ENCODE results near the gene PKMYT1. TPM values are rescaled to one million over a fixed set of nuclear protein-coding genes. Genes with fewer than 3 reads are reported as not detected.
A peak's percentile ranks its signal among the peaks of the same experiment; 100 is the strongest.

PKMYT1 gene
- total and polyA plus RNA-seq, 9 of the 15 experiments (the other 6 are each of a cell fraction or from before 2014, with no cell fraction given): 8.7 to 201 (median 37.8) TPM

DNA sequence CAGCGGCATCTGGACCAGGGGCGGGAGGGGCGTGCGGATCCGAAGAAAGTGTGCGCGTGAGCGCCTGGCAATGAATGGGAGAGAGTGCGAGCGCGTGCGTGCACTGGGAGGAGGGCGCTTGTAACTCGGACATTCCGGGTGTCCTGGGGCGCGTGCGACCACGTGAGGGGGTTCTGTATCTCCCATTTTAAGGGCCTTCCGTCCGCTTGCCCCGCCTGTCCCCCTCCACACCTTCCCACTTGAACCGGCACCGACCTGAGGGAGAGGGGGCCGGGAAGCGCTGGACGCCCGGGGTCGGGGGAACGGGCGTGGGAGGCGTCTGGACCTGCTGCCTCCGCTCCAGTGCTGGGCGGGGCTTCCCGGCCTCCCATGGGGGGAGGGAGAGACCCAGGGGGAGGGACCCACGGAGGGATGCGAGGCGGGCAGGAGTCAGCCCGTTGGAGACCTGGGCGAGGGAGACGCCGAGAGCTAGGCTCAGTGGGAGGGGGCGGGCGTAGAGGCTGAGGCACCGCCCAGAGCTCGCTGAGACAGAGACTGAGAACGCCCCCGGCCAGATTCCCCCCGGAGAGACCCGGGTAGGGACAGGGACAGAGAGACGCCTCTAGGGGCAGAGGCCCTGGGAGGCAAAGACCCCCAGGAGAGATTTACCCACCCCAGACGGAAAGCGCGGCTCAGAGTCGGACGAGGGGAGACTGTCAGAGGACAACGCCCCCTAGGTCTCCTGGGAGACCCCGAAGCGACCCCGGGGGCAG is 16.3 kb downstream of the PKMYT1 start, which contains the start of gene KREMEN2 (continued):
- TF ChIP-seq YY1 (IDR thresholded peaks at IDR 0.05; ENCODE audit: borderline replicate concordance in 1 of 3, control insufficient read depth in 1 of 3, extremely low read depth in 1 of 3, insufficient read depth in 3 of 3, insufficient read length in 1 of 3, insufficient replicate concordance in 2 of 3, low read depth in 1 of 3, low read length in 2 of 3): peak in 1 of 3 experiments; percentile 29
- TF ChIP-seq CXXC5 (CRISPR knock-in tag; IDR thresholded peaks at IDR 0.05): peak; percentile 68
- no peak for TF ChIP-seq PHB (CRISPR knock-in tag; IDR thresholded peaks at IDR 0.05)
- TF ChIP-seq HDAC8 (tag; IDR thresholded peaks at IDR 0.05): no peak
- peak; percentile 71 for TF ChIP-seq SP1 (CRISPR knock-in tag; IDR thresholded peaks at IDR 0.05)
- no peak for TF ChIP-seq HOMEZ (CRISPR knock-in tag; IDR thresholded peaks at IDR 0.05)
- no peak for TF ChIP-seq SMAD1 (IDR thresholded peaks at IDR 0.05; ENCODE audit: low read depth, low read length, partially characterized antibody)
- no peak for TF ChIP-seq ARNT (IDR thresholded peaks at IDR 0.05)
- TF ChIP-seq, protein P1, sequence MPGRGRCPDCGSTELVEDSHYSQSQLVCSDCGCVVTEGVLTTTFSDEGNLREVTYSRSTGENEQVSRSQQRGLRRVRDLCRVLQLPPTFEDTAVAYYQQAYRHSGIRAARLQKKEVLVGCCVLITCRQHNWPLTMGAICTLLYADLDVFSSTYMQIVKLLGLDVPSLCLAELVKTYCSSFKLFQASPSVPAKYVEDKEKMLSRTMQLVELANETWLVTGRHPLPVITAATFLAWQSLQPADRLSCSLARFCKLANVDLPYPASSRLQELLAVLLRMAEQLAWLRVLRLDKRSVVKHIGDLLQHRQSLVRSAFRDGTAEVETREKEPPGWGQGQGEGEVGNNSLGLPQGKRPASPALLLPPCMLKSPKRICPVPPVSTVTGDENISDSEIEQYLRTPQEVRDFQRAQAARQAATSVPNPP (IDR thresholded peaks at IDR 0.05; ENCODE audit: borderline replicate concordance, insufficient read depth, insufficient read length): no peak
- no peak for TF ChIP-seq ZNF551 (CRISPR knock-in tag; IDR thresholded peaks at IDR 0.05)
- no peak for TF ChIP-seq RBM39 (optimal IDR thresholded peaks at IDR 0.05; ENCODE audit: low read depth, low read length)
- no peak for TF ChIP-seq CBFA2T2 (conservative IDR thresholded peaks at IDR 0.05)
- no peak for TF ChIP-seq TRIM24 (IDR thresholded peaks at IDR 0.05)
- no peak for TF ChIP-seq ILK (tag; IDR thresholded peaks at IDR 0.05; ENCODE audit: borderline replicate concordance, low read depth)
- TF ChIP-seq ZNF445 (CRISPR knock-in tag; IDR thresholded peaks at IDR 0.05; ENCODE audit: low read depth): no peak
- TF ChIP-seq KLF6 (CRISPR knock-in tag; IDR thresholded peaks at IDR 0.05; ENCODE audit: borderline replicate concordance): no peak
- TF ChIP-seq, protein P2, sequence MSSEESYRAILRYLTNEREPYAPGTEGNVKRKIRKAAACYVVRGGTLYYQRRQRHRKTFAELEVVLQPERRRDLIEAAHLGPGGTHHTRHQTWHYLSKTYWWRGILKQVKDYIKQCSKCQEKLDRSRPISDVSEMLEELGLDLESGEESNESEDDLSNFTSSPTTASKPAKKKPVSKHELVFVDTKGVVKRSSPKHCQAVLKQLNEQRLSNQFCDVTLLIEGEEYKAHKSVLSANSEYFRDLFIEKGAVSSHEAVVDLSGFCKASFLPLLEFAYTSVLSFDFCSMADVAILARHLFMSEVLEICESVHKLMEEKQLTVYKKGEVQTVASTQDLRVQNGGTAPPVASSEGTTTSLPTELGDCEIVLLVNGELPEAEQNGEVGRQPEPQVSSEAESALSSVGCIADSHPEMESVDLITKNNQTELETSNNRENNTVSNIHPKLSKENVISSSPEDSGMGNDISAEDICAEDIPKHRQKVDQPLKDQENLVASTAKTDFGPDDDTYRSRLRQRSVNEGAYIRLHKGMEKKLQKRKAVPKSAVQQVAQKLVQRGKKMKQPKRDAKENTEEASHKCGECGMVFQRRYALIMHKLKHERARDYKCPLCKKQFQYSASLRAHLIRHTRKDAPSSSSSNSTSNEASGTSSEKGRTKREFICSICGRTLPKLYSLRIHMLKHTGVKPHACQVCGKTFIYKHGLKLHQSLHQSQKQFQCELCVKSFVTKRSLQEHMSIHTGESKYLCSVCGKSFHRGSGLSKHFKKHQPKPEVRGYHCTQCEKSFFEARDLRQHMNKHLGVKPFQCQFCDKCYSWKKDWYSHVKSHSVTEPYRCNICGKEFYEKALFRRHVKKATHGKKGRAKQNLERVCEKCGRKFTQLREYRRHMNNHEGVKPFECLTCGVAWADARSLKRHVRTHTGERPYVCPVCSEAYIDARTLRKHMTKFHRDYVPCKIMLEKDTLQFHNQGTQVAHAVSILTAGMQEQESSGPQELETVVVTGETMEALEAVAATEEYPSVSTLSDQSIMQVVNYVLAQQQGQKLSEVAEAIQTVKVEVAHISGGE (CRISPR knock-in tag; IDR thresholded peaks at IDR 0.05): no peak
- 0 out of 2 replicates have a peak, but pooled peaks have one; percentile 25 for TF ChIP-seq CBX1 (IDR thresholded peaks at IDR 0.05; ENCODE audit: low read depth)
- TF ChIP-seq EP400 (IDR thresholded peaks at IDR 0.05): peak; percentile 90; the same call in 1 of the 2 replicates
- no peak for TF ChIP-seq ATF1 (CRISPR knock-in tag; IDR thresholded peaks at IDR 0.05)
- no peak; the same call in 1 of the 2 replicates for TF ChIP-seq ATF1 (tag; IDR thresholded peaks at IDR 0.05)
- TF ChIP-seq BRF1 (IDR thresholded peaks at IDR 0.05; ENCODE audit: borderline replicate concordance, extremely low read depth, insufficient read length): no peak
